Activated naive CD4-positive, alpha-beta T cell treated with anti-CD3 and anti-CD28 coated beads, Interleukin-2, amount 10 ng/mL, durations not matched to agents 7 days and 5 days (primary cell): ENCODE measurements around the gene REN.
A peak's percentile ranks its signal among the peaks of the same experiment; 100 is the strongest.

ENCODE experiments used
- CTCF ChIA-PET: fragments of 350-600 bp; sonication (Branson Sonifier 250); formaldehyde crosslinking; loops from one replicate; lab custom pipeline; 2021; ENCODE audit warnings: antibody characterized with exemption; lab: Charles Lee
- DNase-seq: peaks from one replicate; pipeline ENCODE4 v3.0.0-alpha.2; 2020
- H3K27ac Mint-ChIP-seq: one replicate; pipeline ENCODE4 v1.8.0; 2021; ENCODE audit warnings: mild to moderate bottlenecking, moderate library complexity, mixed read lengths
- H3K27me3 Mint-ChIP-seq: one replicate; pipeline ENCODE4 v1.8.0; 2021; ENCODE audit warnings: mild to moderate bottlenecking, mixed read lengths
- H3K36me3 Mint-ChIP-seq: one replicate; pipeline ENCODE4 v1.8.0; 2021; ENCODE audit warnings: mixed read lengths
- H3K4me1 Mint-ChIP-seq: one replicate; pipeline ENCODE4 v1.8.0; 2021; ENCODE audit warnings: mixed read lengths
- H3K4me3 Mint-ChIP-seq: one replicate; pipeline ENCODE4 v1.8.0; 2021; ENCODE audit warnings: mild to moderate bottlenecking, moderate library complexity, mixed read lengths
- H3K9me3 Mint-ChIP-seq: one replicate; pipeline ENCODE4 v1.8.0; 2021; ENCODE audit warnings: mixed read lengths

The REN gene

DNA sequence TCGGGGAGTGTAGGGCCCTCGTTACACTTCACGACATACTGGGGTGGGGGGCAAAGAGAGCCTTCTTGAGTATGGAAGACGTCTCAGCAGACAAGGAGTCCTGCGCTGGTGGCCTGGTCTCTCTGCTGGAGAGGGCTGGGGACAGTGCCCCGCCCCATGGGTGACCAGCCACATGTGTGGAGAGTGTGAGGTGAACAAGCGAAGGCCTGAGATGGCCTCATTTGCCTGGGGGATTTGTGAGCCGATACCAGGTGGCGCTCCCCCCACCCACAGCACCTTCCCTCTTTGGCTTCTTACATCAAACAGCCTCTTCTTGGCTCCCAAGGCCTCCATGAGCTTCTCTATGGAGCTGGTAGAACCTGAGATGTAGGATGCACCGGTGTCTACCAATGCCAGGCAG lies 10.3 kb downstream of the REN start:
- CTCF ChIA-PET, result no interaction called here
- H3K27ac Mint-ChIP-seq, result no peak overlapping the region
- H3K27me3 Mint-ChIP-seq, result peaks cover 63% of the 10 kb centered on the region
- H3K4me3 Mint-ChIP-seq, result no peak overlapping the region
- H3K4me1 Mint-ChIP-seq, result no peaks in the 10 kb centered on the region
- no peaks in the 10 kb centered on the region for H3K36me3 Mint-ChIP-seq
- DNase-seq, result no peak
- no peaks in the 10 kb centered on the region for H3K9me3 Mint-ChIP-seq

DNA sequence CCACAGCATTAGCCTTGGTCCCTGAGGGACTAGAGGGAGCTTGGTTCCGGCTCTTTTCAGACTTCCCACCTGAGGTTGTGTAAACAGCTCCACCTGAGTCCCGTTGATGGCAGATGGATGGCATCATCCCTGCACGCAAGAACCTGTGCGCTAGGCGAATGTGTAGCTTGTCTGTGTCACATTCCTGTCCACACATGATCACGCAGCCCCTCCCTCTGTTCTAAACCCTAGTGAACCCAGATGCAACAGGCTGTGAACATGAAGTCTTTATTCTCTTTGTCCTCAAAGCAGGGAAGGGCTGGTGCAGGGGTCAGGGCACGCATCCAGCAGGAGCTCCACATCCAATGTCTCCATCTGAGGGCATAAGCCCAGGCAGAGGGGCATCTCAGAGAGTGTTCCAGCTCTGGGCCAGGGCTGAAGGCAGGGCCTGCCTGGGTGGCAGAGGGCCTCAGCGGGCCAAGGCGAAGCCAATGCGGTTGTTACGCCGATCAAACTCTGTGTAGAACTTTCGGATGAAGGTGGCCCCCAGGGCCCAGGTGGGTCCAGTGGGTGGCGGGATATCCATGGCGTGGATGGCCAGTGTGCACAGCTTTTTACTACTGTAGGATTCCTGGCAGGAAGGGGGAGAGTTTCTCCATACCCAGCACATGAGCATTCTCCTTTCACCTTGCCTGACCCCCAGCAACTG lies 11.4 kb downstream of the REN start:
- no peaks in the 10 kb centered on the region for H3K9me3 Mint-ChIP-seq
- H3K36me3 Mint-ChIP-seq, result no peaks in the 10 kb centered on the region
- no peak overlapping the region for H3K27ac Mint-ChIP-seq
- no peak for DNase-seq
- no peak overlapping the region for H3K4me3 Mint-ChIP-seq
- H3K27me3 Mint-ChIP-seq, result peaks cover 65% of the 10 kb centered on the region
- CTCF ChIA-PET, result interaction anchor here (0.8 kb wide), 1 partner anchor 9 kb away, joined by 4 read pairs; no protein-coding TSS in a partner anchor
- H3K4me1 Mint-ChIP-seq, result no peaks in the 10 kb centered on the region

DNA sequence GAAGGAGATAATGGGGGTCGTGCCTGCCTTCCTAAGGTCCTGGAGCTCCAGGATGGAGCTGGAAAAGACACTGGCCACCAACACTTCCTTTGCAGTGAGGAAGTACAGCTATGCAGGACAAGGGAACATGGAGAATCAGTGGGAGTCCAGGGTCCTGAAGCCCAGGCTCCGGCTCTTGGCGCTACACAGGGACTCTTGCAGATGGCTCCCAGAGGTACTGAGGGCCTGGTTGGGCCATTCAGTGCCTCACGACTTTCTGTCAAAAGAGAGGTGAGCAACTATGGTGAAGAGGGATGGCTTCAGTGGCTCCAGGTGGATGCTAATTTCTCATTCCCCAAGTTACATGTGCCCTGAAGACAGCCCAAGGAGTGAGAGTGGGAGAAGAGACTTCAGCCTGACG lies 12.5 kb downstream of the REN start:
- Mint-ChIP-seq H3K9me3 (no peaks in the 10 kb centered on the region), H3K4me3 (no peak overlapping the region), H3K36me3 (no peaks in the 10 kb centered on the region), H3K27me3 (peaks cover 71% of the 10 kb centered on the region), H3K4me1 (no peaks in the 10 kb centered on the region), H3K27ac (peak overlapping the region; percentile 47)
- no peak for DNase-seq
- CTCF ChIA-PET, result interaction anchor here (0.5 kb wide), 1 partner anchor 245 kb away, joined by 3 read pairs; no protein-coding TSS in a partner anchor

DNA sequence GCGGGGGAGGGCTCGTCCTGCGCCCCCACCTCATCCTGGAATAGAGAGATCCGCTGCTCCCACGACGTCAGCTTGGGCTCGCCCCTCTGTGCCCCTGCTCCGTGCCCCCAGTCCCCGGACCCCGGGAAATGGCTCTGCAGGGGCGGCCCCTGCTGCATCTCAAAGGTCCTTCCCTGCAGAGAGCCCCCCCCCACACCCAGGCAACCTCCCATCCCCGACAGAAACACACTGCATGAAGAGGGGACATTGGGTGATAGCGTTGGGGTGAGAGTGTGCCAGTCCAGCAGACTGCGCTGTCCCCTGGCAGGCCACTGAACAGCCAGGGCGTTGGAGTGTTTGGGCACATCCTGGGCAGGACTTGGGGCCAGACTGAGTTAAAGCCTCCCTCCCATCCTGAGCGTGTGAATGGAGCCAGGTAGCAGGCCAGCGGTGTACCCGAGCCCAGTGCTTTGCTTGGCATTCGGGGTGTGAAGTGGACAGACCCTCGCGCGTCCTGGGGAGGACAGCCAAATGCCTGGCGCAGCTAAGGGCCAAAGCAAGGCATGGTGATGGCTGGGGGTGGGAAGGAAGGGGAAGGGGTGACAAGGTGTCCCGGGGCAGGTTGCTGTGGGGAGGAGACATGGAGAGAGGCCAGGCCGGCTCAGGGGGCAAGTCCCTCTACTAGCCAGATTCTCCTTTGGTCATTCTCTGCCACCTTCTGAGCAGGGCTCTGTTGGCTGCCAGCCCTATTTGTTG lies 13.7 kb downstream of the REN start:
- no peak for DNase-seq
- peak overlapping the region; percentile 50 for H3K4me3 Mint-ChIP-seq
- H3K27me3 Mint-ChIP-seq, result peaks cover 68% of the 10 kb centered on the region
- no peak overlapping the region for H3K27ac Mint-ChIP-seq
- H3K36me3 Mint-ChIP-seq, result no peaks in the 10 kb centered on the region
- CTCF ChIA-PET, result no interaction called here
- H3K9me3 Mint-ChIP-seq, result no peaks in the 10 kb centered on the region
- H3K4me1 Mint-ChIP-seq, result no peaks in the 10 kb centered on the region

DNA sequence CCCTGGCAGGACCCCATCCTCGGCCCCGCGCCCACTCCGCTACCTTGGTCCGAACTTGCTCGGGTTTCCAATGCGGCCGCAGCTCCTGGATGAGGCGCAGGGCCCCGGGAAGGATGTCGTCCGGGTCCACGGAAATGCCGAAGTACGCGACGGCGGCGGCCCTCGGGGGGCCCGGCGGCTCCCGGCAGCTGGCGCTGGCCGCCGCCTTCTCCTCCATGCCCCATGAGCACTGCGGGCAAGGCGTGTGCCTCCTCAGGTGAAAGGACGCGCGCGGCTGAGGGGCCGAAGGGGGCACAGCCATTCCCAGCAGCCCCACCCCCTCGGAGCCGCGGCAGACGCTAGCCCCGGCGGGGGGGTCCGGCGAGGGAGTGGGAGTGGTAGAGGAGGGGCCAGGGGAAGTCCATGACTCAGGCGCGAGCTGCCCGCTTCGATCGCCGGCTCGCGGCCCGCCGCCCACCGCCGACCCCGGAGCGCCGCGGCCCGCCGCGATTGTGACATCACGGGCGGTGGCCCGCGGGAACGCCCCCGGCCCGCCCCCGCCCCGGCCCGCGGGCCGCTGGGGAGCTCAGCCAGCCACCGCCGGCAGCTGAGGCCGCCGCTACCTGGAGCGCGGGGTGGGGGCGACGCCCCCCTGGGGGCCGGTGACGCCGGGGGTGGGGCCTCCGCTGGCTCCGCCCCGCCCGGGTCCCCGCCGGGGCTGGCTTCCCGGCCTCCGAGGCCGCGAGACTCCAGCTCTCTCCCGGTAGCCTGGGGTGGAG lies 14.4 kb downstream of the REN start, which contains the start of gene ETNK2:
Gene ETNK2, minus strand, starts transcription at position 493 of the 758 bp plus-strand sequence. Its CDS starts 192 bp downstream, at position 301.
- peak; percentile 58 for DNase-seq
- peak within 1 kb of the TSS; percentile 50 for H3K4me3 Mint-ChIP-seq
- CTCF ChIA-PET, result no interaction called here
- H3K9me3 Mint-ChIP-seq, result no peaks in the 10 kb centered on the region
- no peak within 1 kb of the TSS for H3K27ac Mint-ChIP-seq
- peaks cover 66% of the 10 kb centered on the region for H3K27me3 Mint-ChIP-seq
- no peaks in the 10 kb centered on the region for H3K36me3 Mint-ChIP-seq
- no peaks in the 10 kb centered on the region for H3K4me1 Mint-ChIP-seq

DNA sequence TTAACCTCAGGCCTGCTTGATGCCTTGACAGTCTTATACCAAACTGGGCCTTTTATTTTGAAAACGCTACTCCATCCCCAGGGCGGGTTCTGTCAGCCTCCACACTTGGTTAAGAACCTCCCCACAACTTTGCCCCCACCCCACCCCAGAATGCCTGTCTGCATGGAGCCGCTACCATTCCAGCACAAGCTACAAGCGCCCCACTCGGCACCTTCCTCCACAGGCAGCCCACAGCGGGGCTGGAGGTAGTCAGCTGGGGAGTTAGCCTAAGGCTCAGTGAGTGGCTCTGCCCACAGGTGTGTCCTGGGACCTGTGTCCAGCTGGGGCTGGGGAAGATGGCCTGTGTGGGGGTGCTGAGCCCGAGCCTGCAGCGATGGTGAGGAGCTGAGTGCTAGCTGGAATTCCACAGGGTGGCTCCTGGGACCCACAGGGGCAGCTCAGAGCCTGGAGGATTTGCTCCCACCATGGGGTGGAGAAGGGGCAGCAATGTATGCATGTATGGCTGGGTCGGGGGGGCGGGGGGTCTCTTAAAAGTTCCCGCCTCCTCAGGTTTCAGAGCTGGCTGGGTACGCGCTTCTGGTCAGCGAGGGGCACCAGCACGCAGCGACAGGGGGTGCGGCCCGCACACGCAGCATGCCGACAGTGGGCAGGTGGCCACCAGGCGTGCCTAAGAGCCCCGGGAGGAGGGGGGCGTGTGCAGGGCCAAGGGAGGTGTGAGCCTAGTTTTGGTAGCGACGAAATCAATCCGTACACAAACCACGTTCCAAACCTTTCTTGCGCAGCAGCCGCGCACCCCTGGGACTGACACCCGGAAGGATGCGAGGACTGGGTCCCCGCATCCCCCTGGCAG lies 15.2 kb downstream of the REN start:
- Mint-ChIP-seq H3K36me3 (no peaks in the 10 kb centered on the region), H3K4me3 (peak overlapping the region; percentile 49), H3K4me1 (no peaks in the 10 kb centered on the region), H3K27ac (no peak overlapping the region), H3K9me3 (no peaks in the 10 kb centered on the region), H3K27me3 (peaks cover 66% of the 10 kb centered on the region)
- CTCF ChIA-PET, result interaction anchor here (1.1 kb wide), 1 partner anchor 12 kb away, joined by 4 read pairs; no protein-coding TSS in a partner anchor
- no peak for DNase-seq

DNA sequence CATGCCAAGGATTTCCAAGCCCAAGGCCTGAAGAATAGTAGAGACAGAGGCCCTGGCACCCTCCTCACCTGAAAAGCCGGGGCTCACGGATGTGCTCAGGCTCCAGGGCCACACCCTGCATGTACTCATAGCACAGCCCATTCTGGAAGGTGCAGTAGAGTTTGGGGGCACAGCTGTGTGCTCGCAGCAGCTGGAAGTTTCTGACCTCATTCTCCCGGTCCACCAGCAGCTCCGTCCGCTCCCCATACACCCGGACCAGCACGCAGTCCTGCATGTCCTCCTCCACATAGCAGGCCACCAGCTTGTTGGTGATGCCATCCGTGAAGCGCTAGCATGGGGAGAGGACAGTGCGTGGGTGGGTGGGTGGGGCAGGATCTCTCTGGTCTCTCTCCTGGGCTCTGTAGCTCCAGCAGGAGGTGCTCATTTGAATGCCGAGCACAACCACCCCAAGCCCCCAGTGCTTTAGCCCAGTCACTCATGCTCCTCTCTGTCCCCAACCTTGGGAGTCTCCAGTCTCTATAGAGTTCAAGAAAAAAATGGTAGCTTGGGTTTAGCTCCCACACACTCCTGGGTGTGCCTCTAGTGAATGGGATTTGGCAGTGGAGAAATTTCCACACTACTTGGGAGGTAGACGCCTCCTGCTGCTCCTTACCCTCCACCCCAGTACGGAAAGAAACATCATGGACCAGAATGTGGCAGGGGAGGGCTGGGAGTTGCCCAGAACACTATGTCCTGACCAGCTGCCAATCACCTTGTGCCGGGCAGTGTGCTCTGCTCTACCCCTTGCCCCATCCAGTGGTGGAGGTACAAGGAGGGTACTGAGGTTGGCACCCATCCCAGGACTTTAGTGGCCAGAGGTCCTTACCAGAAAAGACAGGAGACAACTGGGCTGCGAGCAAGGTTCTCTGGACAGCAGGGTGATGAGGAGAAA lies 16.2 kb downstream of the REN start:
- Mint-ChIP-seq H3K36me3 (no peaks in the 10 kb centered on the region), H3K27ac (no peak overlapping the region)

DNA sequence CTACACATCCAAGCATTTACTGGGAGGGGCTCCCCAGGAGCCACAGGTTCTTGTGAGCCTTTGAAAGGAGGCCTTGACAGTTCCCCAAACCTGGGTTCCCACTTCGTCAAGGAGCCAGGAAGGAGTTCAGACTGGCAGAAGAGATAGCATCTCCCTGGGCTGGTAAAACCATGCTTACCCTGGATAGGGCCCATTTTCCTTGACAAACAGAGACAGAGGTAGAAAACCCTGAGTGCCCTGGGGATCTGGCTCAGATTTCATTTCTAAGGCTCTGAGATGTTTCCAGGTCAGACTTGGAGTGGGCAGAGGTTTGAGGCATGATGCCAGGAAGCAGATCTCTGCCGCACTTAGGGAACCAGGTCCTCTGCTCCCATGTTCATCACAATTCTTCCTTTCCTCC lies 17.0 kb downstream of the REN start:
- peak; percentile 10 for DNase-seq
- Mint-ChIP-seq H3K4me1 (no peaks in the 10 kb centered on the region), H3K9me3 (no peaks in the 10 kb centered on the region), H3K4me3 (no peak overlapping the region), H3K27me3 (peaks cover 54% of the 10 kb centered on the region), H3K27ac (no peak overlapping the region), H3K36me3 (no peaks in the 10 kb centered on the region)
- CTCF ChIA-PET, result interaction anchor here (1.2 to 1.8 kb wide), 2 partner anchors 13 to 21 kb away, joined by 3 to 4 read pairs; no protein-coding TSS in a partner anchor

More for the DNA sequence above, 16.2 kb downstream of the REN start:
- Mint-ChIP-seq H3K4me1 (no peaks in the 10 kb centered on the region), H3K27me3 (peaks cover 62% of the 10 kb centered on the region), H3K4me3 (peak overlapping the region; percentile 49), H3K9me3 (no peaks in the 10 kb centered on the region)
- DNase-seq, result peak; percentile 6
- CTCF ChIA-PET, result interaction anchor here (1.1 to 1.8 kb wide), 3 partner anchors 12 to 21 kb away, joined by 3 to 4 read pairs (median 4); no protein-coding TSS in a partner anchor

DNA sequence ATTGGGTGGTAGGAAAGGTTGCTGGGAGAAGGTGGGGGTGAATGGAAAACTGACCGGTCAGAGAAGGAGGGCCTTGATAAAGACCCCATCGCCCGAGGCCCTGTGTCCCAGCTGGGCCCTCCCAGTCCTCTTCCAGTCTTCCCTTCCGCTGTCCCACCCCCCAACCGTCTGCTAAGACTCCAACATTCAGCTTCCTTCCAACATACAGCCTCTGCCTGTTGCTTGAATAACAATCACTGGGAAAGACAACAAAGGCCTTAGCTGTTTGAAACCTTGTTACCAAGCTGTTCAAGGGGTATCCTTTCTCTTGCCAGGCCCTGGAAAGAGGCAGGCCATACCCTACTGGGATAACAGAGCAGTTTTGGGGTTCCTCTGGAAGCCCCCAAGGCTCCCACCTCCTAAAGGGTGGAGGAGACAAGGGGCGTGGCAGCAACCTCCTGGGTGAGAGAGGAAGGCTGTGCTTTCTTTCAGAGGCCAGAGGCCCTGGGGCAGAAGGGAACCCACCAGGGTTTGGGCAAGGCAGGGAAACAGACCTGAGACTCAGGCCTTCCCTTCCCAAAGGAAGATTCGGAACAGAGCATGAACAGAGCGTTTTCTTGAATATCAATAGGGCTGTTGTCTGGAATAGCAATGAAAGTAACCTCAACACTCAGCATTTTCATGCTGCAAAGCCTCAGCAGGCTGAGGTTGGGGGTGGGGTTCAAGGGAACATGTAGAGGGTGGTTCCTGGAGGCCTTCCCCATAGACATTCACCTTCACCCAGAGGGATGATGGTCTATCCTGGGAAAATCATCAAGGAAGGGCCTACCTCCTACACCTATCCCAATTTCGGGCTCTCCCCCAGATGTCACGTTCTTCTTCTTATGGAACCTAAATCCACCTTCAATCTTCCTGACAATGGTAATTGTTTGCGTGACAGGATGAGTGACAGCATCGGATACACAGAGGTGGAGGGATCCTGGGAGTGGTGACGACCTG lies 18.4 kb downstream of the REN start:
- DNase-seq, result peak; percentile 8
- H3K9me3 Mint-ChIP-seq, result no peaks in the 10 kb centered on the region
- no peak overlapping the region for H3K4me3 Mint-ChIP-seq
- H3K4me1 Mint-ChIP-seq, result no peaks in the 10 kb centered on the region
- H3K27me3 Mint-ChIP-seq, result peaks cover 40% of the 10 kb centered on the region
- no peaks in the 10 kb centered on the region for H3K36me3 Mint-ChIP-seq
- H3K27ac Mint-ChIP-seq, result no peak overlapping the region
- CTCF ChIA-PET, result interaction anchor here (1.0 to 1.8 kb wide), 2 partner anchors 15 to 19 kb away, joined by 4 read pairs; no protein-coding TSS in a partner anchor

DNA sequence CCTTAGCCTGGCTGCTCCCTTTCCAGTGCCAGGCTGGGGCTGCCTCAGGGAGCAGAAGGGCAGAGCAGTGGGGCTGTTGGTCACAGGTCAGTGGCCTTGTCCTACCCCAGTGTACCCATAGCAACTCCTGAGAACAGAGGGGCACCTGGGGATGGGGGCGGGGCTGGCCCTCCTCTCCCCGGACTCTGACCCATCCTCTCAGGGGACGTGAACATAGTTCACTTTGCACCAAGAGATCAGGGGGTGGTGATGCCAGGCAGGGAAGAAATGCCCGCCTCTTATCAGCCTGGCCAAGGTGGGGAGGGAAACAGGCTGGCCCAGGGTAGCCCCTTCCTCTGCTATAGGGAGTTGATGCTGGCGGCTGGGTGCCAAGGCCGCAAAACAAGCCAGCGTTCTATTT lies 19.2 kb downstream of the REN start:
- no peaks in the 10 kb centered on the region for H3K4me1 Mint-ChIP-seq
- no peaks in the 10 kb centered on the region for H3K9me3 Mint-ChIP-seq
- DNase-seq, result peak; percentile 6
- no peaks in the 10 kb centered on the region for H3K36me3 Mint-ChIP-seq
- CTCF ChIA-PET, result interaction anchor here (1.0 kb wide), 1 partner anchor 16 kb away, joined by 4 read pairs; no protein-coding TSS in a partner anchor
- H3K4me3 Mint-ChIP-seq, result no peak overlapping the region
- peaks cover 33% of the 10 kb centered on the region for H3K27me3 Mint-ChIP-seq
- no peak overlapping the region for H3K27ac Mint-ChIP-seq

DNA sequence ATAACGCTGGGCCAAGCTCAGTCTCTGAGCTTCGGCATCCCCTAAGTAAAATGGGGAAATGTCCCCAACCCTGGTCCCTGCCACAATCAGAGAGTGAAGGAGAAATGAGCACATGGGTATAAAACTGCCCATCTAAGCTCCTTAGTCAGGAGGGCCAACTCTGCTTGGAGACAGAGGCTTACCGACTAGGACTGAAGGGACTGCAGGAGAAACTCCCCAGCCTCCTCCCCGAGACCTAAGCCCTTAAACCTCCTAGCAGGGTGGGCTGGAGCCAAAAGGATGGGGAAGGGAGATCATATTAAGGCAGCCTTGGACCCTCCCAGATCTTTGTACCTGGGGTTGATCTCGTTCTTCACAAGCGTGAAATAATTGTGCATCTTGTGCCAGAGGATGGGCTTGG lies 19.8 kb downstream of the REN start:
- no peak overlapping the region for H3K4me3 Mint-ChIP-seq
- no peaks in the 10 kb centered on the region for H3K4me1 Mint-ChIP-seq
- H3K9me3 Mint-ChIP-seq, result no peaks in the 10 kb centered on the region
- CTCF ChIA-PET, result interaction anchor here (1.0 kb wide), 1 partner anchor 17 kb away, joined by 4 read pairs; no protein-coding TSS in a partner anchor
- H3K36me3 Mint-ChIP-seq, result no peaks in the 10 kb centered on the region
- H3K27ac Mint-ChIP-seq, result no peak overlapping the region
- peaks cover 28% of the 10 kb centered on the region for H3K27me3 Mint-ChIP-seq
- no peak for DNase-seq
